Osteocyte (in vitro differentiated cells): ENCODE measurements around the gene DDX10. TPM values are rescaled to one million over a fixed set of nuclear protein-coding genes. Genes with fewer than 3 reads are reported as not detected.

Experiments used
- DNase-seq: peaks from one replicate; pipeline ENCODE4 v3.0.0; 2021; ENCODE audit warnings: mixed read lengths; ENCODE audit not compliant: unreplicated experiment; ENCODE audit errors: extremely low spot score
- H3K27ac Mint-ChIP-seq: one replicate; pipeline ENCODE4 v1.8.0; 2021; ENCODE audit warnings: mild to moderate bottlenecking, mixed read lengths; ENCODE audit not compliant: unreplicated experiment
- H3K27me3 Mint-ChIP-seq: one replicate; pipeline ENCODE4 v1.8.0; 2021; ENCODE audit warnings: mixed read lengths; ENCODE audit not compliant: unreplicated experiment
- H3K36me3 Mint-ChIP-seq: one replicate; pipeline ENCODE4 v1.8.0; 2021; ENCODE audit warnings: mixed read lengths; ENCODE audit not compliant: unreplicated experiment
- H3K4me1 Mint-ChIP-seq: one replicate; pipeline ENCODE4 v1.8.0; 2021; ENCODE audit warnings: mixed read lengths; ENCODE audit not compliant: unreplicated experiment
- H3K4me3 Mint-ChIP-seq: one replicate; pipeline ENCODE4 v1.8.0; 2021; ENCODE audit warnings: mild to moderate bottlenecking, moderate library complexity, mixed read lengths; ENCODE audit not compliant: unreplicated experiment
- H3K9me3 Mint-ChIP-seq: one replicate; pipeline ENCODE4 v1.8.0; 2021; ENCODE audit warnings: mixed read lengths; ENCODE audit not compliant: unreplicated experiment
- total RNA-seq: library from RNA; stranded (reverse); gene quantifications from 2 replicates; pipeline ENCODE4 v1.2.1, GENCODE V29; 2021
- TF ChIP-seq, protein P1 (sequence below): fragments of 200-600 bp; sonication (generic); IDR thresholded peaks from 2 replicates; pipeline ENCODE4 v1.5.0; 2021; ENCODE audit warnings: antibody characterized with exemption, mild to moderate bottlenecking, moderate library complexity

DDX10 gene
- total RNA-seq, 1 donor from 2014 or later, result 34.6 TPM

DNA sequence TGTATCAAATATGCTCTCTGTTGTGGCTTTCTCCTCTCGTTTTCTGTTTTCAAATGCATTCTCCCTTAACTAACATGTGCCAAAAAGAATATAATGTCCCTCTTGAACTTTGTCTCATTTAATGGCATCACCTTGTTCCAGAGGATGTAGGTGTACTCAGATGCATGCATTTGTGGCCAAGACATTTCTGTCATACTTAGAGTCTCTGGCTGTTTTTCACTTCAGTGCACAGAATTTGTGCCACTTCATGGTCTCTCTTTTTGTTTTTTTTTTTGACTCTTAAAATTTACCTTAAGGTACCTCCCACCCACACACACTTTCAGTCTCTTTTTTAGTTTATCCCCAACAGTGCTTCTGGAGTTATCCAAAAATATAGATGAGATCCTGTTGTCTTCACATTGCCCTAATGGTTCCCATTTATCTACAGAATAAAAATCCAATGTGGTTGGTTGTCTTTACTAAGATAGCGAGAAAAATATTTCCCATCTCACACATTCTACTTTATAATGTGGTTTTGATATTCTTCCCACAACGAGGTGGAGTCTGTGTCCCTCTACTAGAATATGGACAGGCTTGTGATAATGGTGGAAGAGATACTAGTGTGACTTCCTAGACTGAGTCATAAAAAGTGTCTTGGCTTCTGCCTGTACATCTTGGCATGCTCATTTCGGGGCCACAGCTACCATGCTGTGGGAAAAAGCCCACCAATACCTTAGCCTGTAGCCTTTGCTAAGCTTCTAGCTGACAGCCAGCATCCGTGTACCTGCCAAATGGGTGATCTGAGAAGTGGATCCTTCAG, 125.8 kb downstream of the DDX10 start:
- Mint-ChIP-seq H3K9me3 (peaks cover 3% of the 10 kb centered on the region), H3K36me3 (no peaks in the 10 kb centered on the region), H3K27ac (no peak overlapping the region), H3K27me3 (no peaks in the 10 kb centered on the region), H3K4me1 (peaks cover 6% of the 10 kb centered on the region), H3K4me3 (no peak overlapping the region)
- TF ChIP-seq, protein P1, sequence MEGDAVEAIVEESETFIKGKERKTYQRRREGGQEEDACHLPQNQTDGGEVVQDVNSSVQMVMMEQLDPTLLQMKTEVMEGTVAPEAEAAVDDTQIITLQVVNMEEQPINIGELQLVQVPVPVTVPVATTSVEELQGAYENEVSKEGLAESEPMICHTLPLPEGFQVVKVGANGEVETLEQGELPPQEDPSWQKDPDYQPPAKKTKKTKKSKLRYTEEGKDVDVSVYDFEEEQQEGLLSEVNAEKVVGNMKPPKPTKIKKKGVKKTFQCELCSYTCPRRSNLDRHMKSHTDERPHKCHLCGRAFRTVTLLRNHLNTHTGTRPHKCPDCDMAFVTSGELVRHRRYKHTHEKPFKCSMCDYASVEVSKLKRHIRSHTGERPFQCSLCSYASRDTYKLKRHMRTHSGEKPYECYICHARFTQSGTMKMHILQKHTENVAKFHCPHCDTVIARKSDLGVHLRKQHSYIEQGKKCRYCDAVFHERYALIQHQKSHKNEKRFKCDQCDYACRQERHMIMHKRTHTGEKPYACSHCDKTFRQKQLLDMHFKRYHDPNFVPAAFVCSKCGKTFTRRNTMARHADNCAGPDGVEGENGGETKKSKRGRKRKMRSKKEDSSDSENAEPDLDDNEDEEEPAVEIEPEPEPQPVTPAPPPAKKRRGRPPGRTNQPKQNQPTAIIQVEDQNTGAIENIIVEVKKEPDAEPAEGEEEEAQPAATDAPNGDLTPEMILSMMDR, result no peak
- DNase-seq, result no peak

DNA sequence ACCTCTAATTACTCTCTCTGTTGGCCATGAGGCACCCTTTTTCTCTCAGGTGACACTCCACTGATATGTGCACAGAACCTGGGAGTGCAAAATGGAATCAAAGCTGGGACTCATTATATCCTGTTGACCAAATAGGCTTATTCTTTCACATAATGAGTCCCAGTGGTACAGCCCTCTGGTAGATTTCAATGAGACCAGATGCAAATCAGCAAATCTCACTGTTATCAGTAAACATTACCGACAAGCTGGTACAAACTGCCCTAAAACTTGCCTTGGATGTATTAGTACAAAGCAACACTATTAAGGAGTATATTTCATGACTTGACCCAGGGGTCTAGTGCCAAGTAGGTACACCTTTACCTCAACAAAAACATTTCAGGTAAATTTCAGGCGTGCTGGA, 128.3 kb downstream of the DDX10 start:
- Mint-ChIP-seq H3K27ac (no peak overlapping the region), H3K4me1 (peaks cover 6% of the 10 kb centered on the region), H3K4me3 (no peak overlapping the region), H3K36me3 (peaks cover 2% of the 10 kb centered on the region), H3K9me3 (peaks cover 6% of the 10 kb centered on the region), H3K27me3 (no peaks in the 10 kb centered on the region)
- TF ChIP-seq, protein P1, result no peak
- no peak for DNase-seq

DNA sequence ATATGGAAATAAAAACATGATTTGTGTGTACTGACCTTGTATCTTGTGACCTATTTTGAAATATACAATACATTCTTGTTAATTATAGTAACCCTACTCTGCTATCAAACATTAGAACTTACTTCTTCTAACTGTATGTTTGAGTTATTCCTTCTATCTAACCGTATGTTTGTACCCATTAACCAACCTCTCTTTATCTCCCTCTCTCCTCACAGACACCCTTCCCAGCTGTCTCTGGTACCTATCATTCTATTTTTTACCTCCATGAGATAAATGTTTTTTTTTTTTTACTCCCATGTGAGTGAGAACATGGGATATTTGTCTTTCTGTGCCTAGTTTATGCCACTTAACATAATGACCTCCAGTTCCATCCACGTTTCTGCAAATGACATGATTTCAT, 128.7 kb downstream of the DDX10 start:
- Mint-ChIP-seq H3K4me1 (peaks cover 9% of the 10 kb centered on the region), H3K27ac (no peak overlapping the region), H3K9me3 (peaks cover 11% of the 10 kb centered on the region), H3K36me3 (peaks cover 2% of the 10 kb centered on the region), H3K27me3 (no peaks in the 10 kb centered on the region), H3K4me3 (no peak overlapping the region)
- no peak for DNase-seq
- TF ChIP-seq, protein P1, result no peak

DNA sequence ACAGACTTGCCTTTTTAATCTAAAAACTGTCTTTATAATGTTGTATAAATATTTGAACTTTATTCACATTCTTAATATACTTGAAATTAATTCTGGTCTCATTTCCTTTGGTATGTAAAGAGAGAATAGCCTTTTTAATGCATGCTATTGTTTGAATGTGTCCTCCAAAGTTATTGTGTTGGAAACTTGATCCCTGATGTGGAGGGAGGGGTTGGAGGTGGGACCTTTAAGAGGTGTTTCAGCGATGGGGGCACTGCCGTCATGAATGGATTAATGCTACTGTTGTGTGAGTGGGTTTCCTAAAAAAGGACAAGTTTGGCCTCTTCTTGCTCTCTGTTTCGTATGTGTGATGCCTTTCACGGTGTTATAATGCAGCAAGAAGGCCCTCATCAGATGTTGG, 131.7 kb downstream of the DDX10 start:
- peaks cover 2% of the 10 kb centered on the region for H3K36me3 Mint-ChIP-seq

DNA sequence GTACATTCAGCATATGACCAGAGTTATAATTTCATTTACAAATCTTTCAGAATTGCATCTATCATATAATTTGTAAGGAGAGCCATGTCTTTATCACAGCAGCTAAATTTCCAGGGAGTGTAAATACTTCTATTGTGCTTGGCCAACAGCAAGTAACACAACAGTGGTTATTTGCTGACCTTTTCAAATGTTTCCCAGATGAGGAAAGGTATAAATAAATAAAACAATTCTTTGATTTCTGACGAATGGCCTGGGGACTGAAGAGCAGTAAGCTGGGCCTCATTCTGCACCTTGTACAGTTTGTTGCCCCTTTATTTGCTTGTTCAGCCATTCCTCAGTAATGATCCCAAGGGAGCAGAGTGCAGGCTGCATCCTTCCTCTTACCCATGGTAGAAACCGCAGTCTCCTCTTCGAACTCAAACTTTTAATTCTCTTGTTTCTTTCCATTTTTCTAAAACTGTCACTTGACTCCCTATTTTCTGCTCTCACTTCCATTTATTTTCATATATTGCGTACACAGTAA, 132.8 kb downstream of the DDX10 start:
- TF ChIP-seq, protein P1, result no peak
- Mint-ChIP-seq H3K4me1 (peaks cover 22% of the 10 kb centered on the region), H3K27me3 (no peaks in the 10 kb centered on the region), H3K36me3 (peaks cover 2% of the 10 kb centered on the region), H3K4me3 (no peak overlapping the region), H3K9me3 (peaks cover 11% of the 10 kb centered on the region), H3K27ac (no peak overlapping the region)
- DNase-seq, result no peak

More for the DNA sequence above, 131.7 kb downstream of the DDX10 start:
- no peak for DNase-seq
- TF ChIP-seq, protein P1, result no peak
- Mint-ChIP-seq H3K9me3 (peaks cover 11% of the 10 kb centered on the region), H3K27ac (no peak overlapping the region), H3K4me1 (peaks cover 21% of the 10 kb centered on the region), H3K27me3 (no peaks in the 10 kb centered on the region), H3K4me3 (no peak overlapping the region)
